Large intestine (tissue), 3 donors: ENCODE data around the gene TMEM248. TPM values are rescaled to one million over a fixed set of nuclear protein-coding genes. Genes with fewer than 3 reads are reported as not detected.
"Not testable (repeated sequence)": the region's sequence is repeated elsewhere in the genome, so short reads cannot be mapped to it uniquely, and the experiment has no call there.

Source experiments
- DNase-seq, 2 donors: peaks; one replicate each; pipeline versions ENCODE4 v3.0.0 to v3.0.0-alpha.2; 2013
- H3K27ac ChIP-seq: one replicate; pipeline ENCODE4 v1.5.1; 2013; ENCODE audit warnings: low read length
- H3K27me3 ChIP-seq: 2 replicates; pipeline ENCODE4 v1.6.1; 2013; ENCODE audit warnings: low read length; ENCODE audit not compliant: control insufficient read depth, insufficient read depth
- H3K36me3 ChIP-seq: 2 replicates; pipeline ENCODE4 v1.6.1; 2013; ENCODE audit warnings: low read length; ENCODE audit not compliant: control insufficient read depth, insufficient read depth
- H3K4me1 ChIP-seq: one replicate; pipeline ENCODE4 v1.6.1; 2013; ENCODE audit warnings: low read length; ENCODE audit not compliant: control insufficient read depth, insufficient read depth
- H3K4me3 ChIP-seq: one replicate; pipeline ENCODE4 v1.5.1; 2013; ENCODE audit warnings: low read length
- H3K9me3 ChIP-seq: one replicate; pipeline ENCODE4 v1.6.1; 2013; ENCODE audit warnings: mild to moderate bottlenecking, low read depth, low read length, moderate library complexity; ENCODE audit not compliant: control insufficient read depth
- WGBS: methylation state at CpG from one replicate; pipeline ENCODE4 v1.1.5; 2013; ENCODE audit warnings: low lambda C conversion rate; ENCODE audit not compliant: insufficient coverage; 5-methylcytosine and 5-hydroxymethylcytosine counted together
- polyA plus RNA-seq: library from polyadenylated mRNA; unstranded; fragments of 120-200 nt; gene quantifications from one replicate; pipeline ENCODE4 v1.2.1, GENCODE V29; 2013

Gene TMEM248
- polyA plus RNA-seq, 1 donor = 64.9 TPM

- Histone ChIP-seq H3K36me3 (peaks cover 19% of the 10 kb centered on the region), H3K27ac (peak within 1 kb of the TSS; percentile 99), H3K4me3 (peak within 1 kb of the TSS; percentile 90)
- not testable (repeated sequence) for H3K4me1 ChIP-seq, H3K9me3 ChIP-seq, H3K27me3 ChIP-seq
- no CpG with 5 or more reads among the region's 59 CpGs for WGBS
- peak; percentile 98 to 99 for DNase-seq
Measured at GRCh38 chr7:66995050-66995776, 74.2 kb downstream of the TMEM248 start, which contains the start of gene SBDS. SBDS (minus strand) TSS chr7:66995586; CDS start chr7:66995417, 169 bp downstream.

GRCh38 chr7:66996444-66997191 is 75.6 kb downstream of the TMEM248 start, which contains the start of gene TYW1:
TYW1 (plus strand) TSS chr7:66996833; CDS start chr7:66996979, 146 bp downstream.
- H3K9me3 ChIP-seq, H3K27me3 ChIP-seq, H3K4me1 ChIP-seq: not testable (repeated sequence)
- Histone ChIP-seq H3K27ac (peak within 1 kb of the TSS; percentile 70), H3K36me3 (peaks cover 18% of the 10 kb centered on the region), H3K4me3 (peak within 1 kb of the TSS; percentile 68)
- peak; percentile 97 to 99 for DNase-seq
- no CpG with 5 or more reads among the region's 44 CpGs for WGBS

- DNase-seq, H3K9me3 ChIP-seq, H3K27ac ChIP-seq: not testable (repeated sequence)
Measured at GRCh38 chr7:67000601-67001258, 79.7 kb downstream of the TMEM248 start.

GRCh38 chr7:67004145-67004544 is 83.1 kb downstream of the TMEM248 start:
- not testable (repeated sequence) for H3K27me3 ChIP-seq, H3K4me1 ChIP-seq, H3K9me3 ChIP-seq, H3K4me3 ChIP-seq, H3K27ac ChIP-seq, DNase-seq
- WGBS = no CpG with 5 or more reads among the region's 2 CpGs
- peaks cover 24% of the 10 kb centered on the region for H3K36me3 ChIP-seq

More at GRCh38 chr7:67000601-67001258, 79.7 kb downstream of the TMEM248 start:
- not testable (repeated sequence) for H3K4me3 ChIP-seq, H3K27me3 ChIP-seq, H3K4me1 ChIP-seq
- H3K36me3 ChIP-seq = peaks cover 10% of the 10 kb centered on the region
- 100% methylated on average over 1 of the region's 5 CpGs for WGBS

DNA sequence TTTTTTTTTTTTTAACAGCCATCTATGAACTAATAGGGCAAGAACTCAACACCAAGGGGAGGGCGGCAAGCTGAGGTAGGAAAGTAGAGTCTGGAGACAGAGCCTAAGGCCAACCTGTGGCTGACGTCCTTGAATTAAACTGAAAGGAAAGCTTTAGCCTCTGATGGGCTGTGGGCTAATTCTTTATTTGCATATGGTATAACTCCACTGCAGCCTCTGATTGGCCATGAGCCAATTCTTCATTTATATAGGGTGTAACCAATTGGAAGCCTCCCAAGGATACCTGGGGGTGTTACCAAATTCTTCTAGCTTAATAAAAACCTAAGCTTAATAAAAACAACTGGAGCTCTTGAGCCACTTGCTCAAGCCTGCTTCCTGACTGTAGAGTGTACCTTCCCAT is 85.9 kb downstream of the TMEM248 start:
- no CpG with 5 or more reads among the region's 2 CpGs for WGBS
- H3K4me3 ChIP-seq = no peak overlapping the region
- H3K4me1 ChIP-seq = no peaks in the 10 kb centered on the region
- H3K27ac ChIP-seq = no peak overlapping the region
- H3K9me3 ChIP-seq = no peaks in the 10 kb centered on the region
- peaks cover 44% of the 10 kb centered on the region for H3K36me3 ChIP-seq
- H3K27me3 ChIP-seq = no peaks in the 10 kb centered on the region
- DNase-seq = no peak

Other genes starting within 250 kb of the TMEM248 start
- 25.0 TPM for gene RABGEF1, start 180.5 kb upstream of the TMEM248 start, polyA plus RNA-seq
- gene SBDS, start 74.4 kb downstream of the TMEM248 start, polyA plus RNA-seq = 103 TPM
- gene TYW1, start 75.6 kb downstream of the TMEM248 start, polyA plus RNA-seq = 20.0 TPM